Ovary (tissue), 9 donors: ENCODE results near the gene CDH23. TPM values are rescaled to one million over a fixed set of nuclear protein-coding genes. Genes with fewer than 3 reads are reported as not detected.

Experiments
- DNase-seq, 5 donors: peaks; one replicate each; pipeline ENCODE4 v3.0.0-alpha.2; 2019 to 2020
- H3K27ac ChIP-seq, 2 donors: fragments of 200-600 bp; one replicate each; pipeline versions ENCODE4 v1.5.1 to v1.8.0; 2019 to 2022
- H3K27me3 ChIP-seq: fragments of 200-600 bp; one replicate; pipeline ENCODE4 v1.8.0; 2022
- H3K36me3 ChIP-seq: fragments of 200-600 bp; sonication (generic); one replicate; pipeline ENCODE4 v1.5.1; 2019
- H3K4me1 ChIP-seq: one replicate; pipeline ENCODE4 v1.8.1; 2013; ENCODE audit warnings: mild to moderate bottlenecking, moderate library complexity; ENCODE audit not compliant: insufficient read depth
- H3K4me3 ChIP-seq: fragments of 200-600 bp; sonication (generic); one replicate; pipeline ENCODE4 v1.5.1; 2017
- H3K9me3 ChIP-seq, 2 donors: fragments of 200-600 bp in 1 of 2; sonication (generic) in 1 of 2; one replicate each; pipeline versions ENCODE4 v1.5.1 to v1.8.1; 2013 to 2019; ENCODE audit warnings: mild to moderate bottlenecking in 1 of 2, moderate library complexity in 1 of 2
- CTCF ChIP-seq, 3 donors: fragments of 450-650 bp in 2 of 3; fragments of 200-600 bp in 1 of 3; IDR thresholded peaks; one replicate each; pipeline versions ENCODE4 v1.5.1 to v1.8.0; 2016 to 2022; ENCODE audit warnings: antibody characterized with exemption in 3 of 3, mild to moderate bottlenecking in 1 of 3
- EP300 ChIP-seq: sonication (generic); formaldehyde crosslinking; IDR thresholded peaks from one replicate; pipeline ENCODE4 v1.6.1; 2017; ENCODE audit warnings: antibody characterized with exemption
- POLR2A ChIP-seq: fragments of 450-650 bp; IDR thresholded peaks from one replicate; pipeline ENCODE4 v1.6.1; 2017; ENCODE audit warnings: antibody characterized with exemption, mild to moderate bottlenecking, moderate library complexity
- WGBS, 3 donors: extraction: QIAGEN DNeasy Blood & Tissue Kit in 1 of 3; methylation state at CpG; one replicate each; pipeline versions ENCODE4 v1.1.5 to v1.1.7; 2013 to 2017; 5-methylcytosine and 5-hydroxymethylcytosine counted together
- intact Hi-C, 4 donors: fragments of 100-400 bp; cut with DNase I; formaldehyde crosslinking; loops; one replicate each; pipeline versions ENCODE4 v1.11.0 to v1.15.1; 2022 to 2023
- polyA plus RNA-seq, 2 donors: library from polyadenylated mRNA; stranded (reverse); fragments of 200-250 nt in 1 of 2; fragments of 350-450 nt in 1 of 2; fragmentation: Illumina TruSeq in 1 of 2; extraction: RNeasy Lipid Tissue Mini Kit (QIAGEN cat#74804) in 1 of 2; gene quantifications; one replicate each; pipeline ENCODE4 v1.2.3, GENCODE V29; 2013 to 2014
- total RNA-seq, 7 donors: library from RNA; depleted of rRNA in 2 of 7; stranded (reverse); fragments of >200 nt in 2 of 7; fragmentation: NEBNext Ultra II Directional in 3 of 7; extraction: Animal tissue kit (Norgen Biotek cat#: 25700) in 3 of 7; gene quantifications; one replicate each; pipeline versions ENCODE4 v1.1.0 to v1.2.4, GENCODE V29; 2016 to 2023
- donor health status: DM: no; HTN: no; CAD: no; lungs with moderate emphysema.
- donor health status: DM: no; HTN: no; CAD: no.
- donor health status: Bipolar disorder and iron deficiency.
- donor health status: DM: yes; HTN: yes; CAD: no.
- donor health status: DM: no; HTN: no; CAD: no.
- donor health status: DM: yes; HTN: yes; CAD: no.

CDH23 gene
- total and polyA plus RNA-seq, 9 donors = 7.5 to 108 (median 39.1) TPM

GRCh38 chr10:71802715-71803488 lies 406.2 kb downstream of the CDH23 start:
- 91 to 93% (median 93%) methylated on average over 16 to 18 of the region's 18 CpGs for WGBS, 3 donors
- intact Hi-C loops = no loop called here
- no peak overlapping the region for H3K27ac ChIP-seq
- DNase-seq = peak in 1 of 5 donors; percentile 10
- H3K27me3 ChIP-seq = no peaks in the 10 kb centered on the region
- H3K36me3 ChIP-seq = no peaks in the 10 kb centered on the region
- no peaks in the 10 kb centered on the region for H3K4me1 ChIP-seq
- H3K4me3 ChIP-seq = no peak overlapping the region
- TF ChIP-seq CTCF (IDR thresholded peaks at IDR 0.05) (no peak), EP300 (no peak), POLR2A (no peak)
- no peaks in the 10 kb centered on the region for H3K9me3 ChIP-seq

- DNase-seq = no peak
- Histone ChIP-seq H3K4me3 (no peak overlapping the region), H3K4me1 (no peaks in the 10 kb centered on the region), H3K27ac (no peak overlapping the region), H3K9me3 (no peaks in the 10 kb centered on the region), H3K27me3 (no peaks in the 10 kb centered on the region), H3K36me3 (no peaks in the 10 kb centered on the region)
- intact Hi-C loops = no loop called here
- WGBS, 3 donors = 43 to 44% (median 44%) methylated on average over 4 of the region's 4 CpGs
- no peak for TF ChIP-seq CTCF (IDR thresholded peaks at IDR 0.05)
- TF ChIP-seq EP300 = no peak
- no peak for TF ChIP-seq POLR2A
Measured at GRCh38 chr10:71804077-71804476, 407.4 kb downstream of the CDH23 start.

GRCh38 chr10:71805776-71806703 lies 409.3 kb downstream of the CDH23 start:
- intact Hi-C loops = no loop called here

More at GRCh38 chr10:71805776-71806703, 409.3 kb downstream of the CDH23 start:
- Histone ChIP-seq H3K9me3 (no peaks in the 10 kb centered on the region), H3K27ac (no peak overlapping the region), H3K4me3 (no peak overlapping the region), H3K27me3 (no peaks in the 10 kb centered on the region), H3K36me3 (no peaks in the 10 kb centered on the region), H3K4me1 (no peaks in the 10 kb centered on the region)
- DNase-seq = no peak
- TF ChIP-seq CTCF (IDR thresholded peaks at IDR 0.05) = no peak
- TF ChIP-seq POLR2A = no peak
- TF ChIP-seq EP300 = no peak
- 58 to 65% (median 60%) methylated on average over 40 to 41 of the region's 41 CpGs for WGBS, 3 donors
